K562 (cell line): ENCODE data around the gene AGPAT2. TPM values are rescaled to one million over a fixed set of nuclear protein-coding genes. Genes with fewer than 3 reads are reported as not detected.

Experiments
- ATAC-seq: fragments of 200-7000 bp; cut with Tn5 transposase; 3 replicates; pipeline ENCODE4 v1.9.1; 2020; ENCODE audit warnings: moderate library complexity
- BruUV-seq: library from RNA; stranded (reverse); fragments of 400-500 nt; replicated peaks from 2 replicates; lab custom pipeline; 2021; lab: Mats Ljungman, UMichigan
- CTCF ChIA-PET: fragments of 300-600 bp; formaldehyde crosslinking; extraction: SDS; loops from one replicate; lab custom pipeline; 2021; ENCODE audit warnings: low intra/inter-chr PET ratio; lab: Yijun Ruan, JAX
- POLR2A ChIA-PET: fragments of 300-600, 350-650 bp; sonication (Branson Sonifier 250); formaldehyde crosslinking; extraction: SDS; loops from one replicate; lab custom pipeline; 2021; ENCODE audit warnings: antibody characterized with exemption, inconsistent platforms; lab: Yijun Ruan, JAX
- DNase-seq, 4 experiments: peaks; one replicate each; pipeline versions ENCODE4 v3.0.0 to v3.0.0-alpha.2; 2011 to 2018; ENCODE audit warnings: low spot score in 3 of 4, mixed read lengths in 3 of 4; ENCODE audit errors: extremely low read depth in 1 of 4
- FAIRE-seq: peaks from 2 replicates; lab custom pipeline; 2011; peaks lifted over from hg19 to GRCh38; lab: Jason Lieb, UNC
- H2AFZ ChIP-seq: 2 replicates; pipeline ENCODE4 v1.6.0; 2011; ENCODE audit warnings: low read depth, low read length, control low read depth, inconsistent platforms
- H3K27ac ChIP-seq: fragments of 200-600 bp; 3 replicates; pipeline ENCODE4 v1.8.0; 2011; ENCODE audit warnings: low read depth, mild to moderate bottlenecking, control low read depth, inconsistent platforms, low read length, moderate library complexity, mixed read lengths; ENCODE audit errors: extremely low read depth
- H3K27me3 ChIP-seq, 2 experiments: fragments of 300-600 bp in 1 of 2; 2 replicates in 1 of 2; 3 replicates in 1 of 2; pipeline versions ENCODE4 v1.6.0 to v1.8.0; 2011; ENCODE audit warnings: inconsistent platforms in 2 of 2, low read length in 2 of 2, mild to moderate bottlenecking in 1 of 2, mixed read lengths in 1 of 2, moderate library complexity in 1 of 2; ENCODE audit not compliant: control insufficient read depth in 2 of 2, insufficient read depth in 2 of 2
- H3K36me3 ChIP-seq: fragments of 300-600 bp; 3 replicates; pipeline ENCODE4 v1.8.0; 2011; ENCODE audit warnings: mild to moderate bottlenecking, low read length, inconsistent platforms; ENCODE audit not compliant: control insufficient read depth, insufficient read depth
- H3K4me1 ChIP-seq, 2 experiments: fragments of 200-600 bp in 1 of 2; replicated peaks in 1 of 2; 2 replicates in 1 of 2; 3 replicates in 1 of 2; pipeline versions ENCODE4 v1.5.1 to v1.8.0; 2011; ENCODE audit warnings: inconsistent platforms in 2 of 2, low read length in 2 of 2, mild to moderate bottlenecking in 1 of 2, mixed read lengths in 1 of 2, moderate library complexity in 1 of 2; ENCODE audit not compliant: control insufficient read depth in 2 of 2, insufficient read depth in 2 of 2
- H3K4me2 ChIP-seq: 2 replicates; pipeline ENCODE4 v1.6.1; 2011; ENCODE audit warnings: low read length, control low read depth, inconsistent platforms, mixed read lengths; ENCODE audit not compliant: insufficient read depth
- H3K4me3 ChIP-seq: fragments of 200-600 bp; sonication (generic), shearing (Covaris generic); 2 replicates; pipeline ENCODE4 v1.5.1; 2016; ENCODE audit warnings: control low read depth, inconsistent platforms
- H3K79me2 ChIP-seq: fragments of 200-600 bp; 3 replicates; pipeline ENCODE4 v1.8.0; 2011; ENCODE audit warnings: low read length, inconsistent platforms; ENCODE audit not compliant: control insufficient read depth, insufficient read depth
- H3K9ac ChIP-seq, 2 experiments: 2 replicates each; pipeline versions ENCODE4 v1.6.0 to v1.6.1; 2011; ENCODE audit warnings: low read depth in 2 of 2, low read length in 2 of 2, control low read depth in 1 of 2, inconsistent platforms in 1 of 2, mild to moderate bottlenecking in 1 of 2, mixed read lengths in 1 of 2; ENCODE audit not compliant: insufficient read depth in 1 of 2
- H3K9me1 ChIP-seq: one replicate; pipeline ENCODE4 v1.6.0; 2011; ENCODE audit warnings: inconsistent platforms, mild to moderate bottlenecking, low read length, moderate library complexity; ENCODE audit not compliant: control insufficient read depth, insufficient read depth
- H3K9me3 ChIP-seq: replicated peaks from 2 replicates; pipeline ENCODE4 v1.5.1; 2011; ENCODE audit warnings: low read depth, low read length, inconsistent platforms; ENCODE audit not compliant: control insufficient read depth, insufficient read depth
- H4K20me1 ChIP-seq: replicated peaks from 2 replicates; pipeline ENCODE4 v1.6.1; 2011; ENCODE audit warnings: low read length, inconsistent platforms, mixed read lengths; ENCODE audit not compliant: control insufficient read depth, insufficient read depth
- CAMTA2 ChIP-seq: fragments of 250-450 bp; sonication (Bioruptor Pico); conservative IDR thresholded peaks from 2 replicates; pipeline ENCODE4 v1.5.1; 2022
- CBX3 ChIP-seq, 2 experiments: IDR thresholded peaks; 1 replicate in 1 of 2; 2 replicates in 1 of 2; pipeline ENCODE4 v1.6.1; 2012; ENCODE audit warnings: inconsistent platforms in 2 of 2, low read length in 2 of 2, borderline replicate concordance in 1 of 2, control low read depth in 1 of 2
- CREM ChIP-seq: IDR thresholded peaks from 2 replicates; pipeline ENCODE4 v1.6.1; 2014; ENCODE audit warnings: antibody characterized with exemption, low read depth
- GTF2E2 ChIP-seq: fragments of 200-800 bp; sonication (Bioruptor generic); IDR thresholded peaks from 2 replicates; pipeline ENCODE4 v1.6.1; 2016; ENCODE audit warnings: missing genetic modification characterization, missing compliant biosample characterization
- L3MBTL2 ChIP-seq: fragments of 450-650 bp; IDR thresholded peaks from 2 replicates; pipeline ENCODE4 v1.6.1; 2016; ENCODE audit warnings: mild to moderate bottlenecking, moderate library complexity
- PCBP1 ChIP-seq: fragments of 200-400 bp; formaldehyde crosslinking; IDR thresholded peaks from 2 replicates; pipeline ENCODE4 v1.6.1; 2018; ENCODE audit warnings: mild to moderate bottlenecking, low read depth, low read length; ENCODE audit not compliant: poor library complexity, severe bottlenecking
- POLR2A ChIP-seq: fragments of 450-650 bp; conservative IDR thresholded peaks from 2 replicates; pipeline ENCODE4 v1.6.1; 2016
- RERE ChIP-seq: sonication (generic); formaldehyde crosslinking; IDR thresholded peaks from 2 replicates; pipeline ENCODE4 v1.8.0; 2023; ENCODE audit warnings: missing genetic modification reagents, mild to moderate bottlenecking, borderline replicate concordance
- SMAD4 ChIP-seq: fragments of 250-450 bp; sonication (Bioruptor Pico); conservative IDR thresholded peaks from 2 replicates; pipeline ENCODE4 v1.8.0; 2021; ENCODE audit warnings: inconsistent platforms, mild to moderate bottlenecking, moderate library complexity
- SP1 ChIP-seq: sonication (generic); formaldehyde crosslinking; IDR thresholded peaks from 2 replicates; pipeline ENCODE4 v1.8.1; 2022; ENCODE audit warnings: mild to moderate bottlenecking, missing genetic modification reagents
- THAP12 ChIP-seq: fragments of 250-450 bp; sonication (Bioruptor Pico); IDR thresholded peaks from 2 replicates; pipeline ENCODE4 v1.9.0; 2021; ENCODE audit warnings: mild to moderate bottlenecking, inconsistent platforms
- ZBTB7A ChIP-seq: IDR thresholded peaks from 2 replicates; pipeline ENCODE4 v1.6.1; 2011; ENCODE audit warnings: low read depth, mild to moderate bottlenecking, low read length, moderate library complexity, borderline replicate concordance; ENCODE audit not compliant: control insufficient read depth
- WGBS: fragments of 100-300 bp; shearing (Covaris generic); methylation state at CpG from one replicate; pipeline ENCODE4 v1.1.6; 2016; ENCODE audit warnings: low coverage, mixed read lengths; ENCODE audit not compliant: insufficient coverage; ENCODE audit errors: missing lambda C conversion rate; 5-methylcytosine and 5-hydroxymethylcytosine counted together
- in situ Hi-C: fragments of 300-500 bp; cut with MboI; formaldehyde crosslinking; loops from 4 replicates; pipeline ENCODE4 v1.15.0; 2018; ENCODE audit warnings: inconsistent platforms, mixed read lengths
- intact Hi-C: fragments of 100-400 bp; cut with micrococcal nuclease; formaldehyde crosslinking; loops from 2 replicates; pipeline ENCODE4 v1.14.2; 2022
- polyA plus RNA-seq, 8 experiments: library from polyadenylated mRNA; depleted of rRNA in 4 of 8; stranded (reverse) in 5 of 8; unstranded in 3 of 8; fragments of >200 nt; fragmentation: Nextera tagmentation in 2 of 8; fragmentation: Illumina TruSeq in 1 of 8; extraction: Ambion mirVana in 2 of 8; extraction: Trizol in 1 of 8; gene quantifications; 2 replicates each; pipeline versions ENCODE4 v1.2.1 to v1.2.3, GENCODE V29; 2011 to 2014; ENCODE audit warnings: inconsistent platforms in 1 of 8, missing spikeins in 1 of 8
- total RNA-seq, 7 experiments: library from RNA; depleted of rRNA in 6 of 7; stranded (reverse); fragments of >200 nt in 6 of 7; fragmentation: Illumina TruSeq in 2 of 7; extraction: Trizol in 2 of 7; gene quantifications; 2 replicates each; pipeline versions ENCODE4 v1.2.1 to v1.2.3, GENCODE V29; 2011 to 2021; ENCODE audit warnings: low replicate concordance in 1 of 7

Gene AGPAT2
- total and polyA plus RNA-seq, 9 of the 15 experiments (the other 6 are each of a cell fraction or from before 2014, with no cell fraction given): 0.13 to 54.5 (median 23.9) TPM

GRCh38 chr9:136645903-136646754, 41.1 kb downstream of the AGPAT2 start:
- H3K9me1 ChIP-seq: no peaks in the 10 kb centered on the region
- peak; percentile 86 for ATAC-seq
- H3K9ac ChIP-seq: peak overlapping the region; percentile 75 to 94
- no peaks in the 10 kb centered on the region for H4K20me1 ChIP-seq
- H3K27ac ChIP-seq: peak overlapping the region; percentile 83
- no peaks in the 10 kb centered on the region for H3K9me3 ChIP-seq
- ChIA-PET CTCF (interaction anchor here (0.7 to 3.0 kb wide), 3 partner anchors 19 to 114 kb away, joined by 3 to 12 read pairs (median 3); no protein-coding TSS in a partner anchor), POLR2A (interaction anchor here (0.6 to 1.3 kb wide), 8 partner anchors 9 to 255 kb away, joined by 3 to 5 read pairs (median 4); no protein-coding TSS in a partner anchor)
- H3K36me3 ChIP-seq: no peaks in the 10 kb centered on the region
- intact Hi-C loops (loop anchor here (1.0 to 5.0 kb wide), 3 partner anchors 15 to 46 kb away; partner anchors contain the start of gene EGFL7), in situ Hi-C loops (loop anchor here (25.0 kb wide), 1 partner anchor 309 kb away; the partner anchor contains the start of gene GPSM1)
- DNase-seq: peak; percentile 84 to 91 (median 88)
- peaks cover 31% of the 10 kb centered on the region for H3K79me2 ChIP-seq
- FAIRE-seq: peak; percentile 84
- no peaks in the 10 kb centered on the region for H3K27me3 ChIP-seq
- peak overlapping the region; percentile 82 for H2AFZ ChIP-seq
- 12% methylated on average over 37 of the region's 40 CpGs for WGBS
- H3K4me2 ChIP-seq: peak overlapping the region; percentile 77
- BruUV-seq: no TSS peak
- H3K4me3 ChIP-seq: peak overlapping the region; percentile 41
- H3K4me1 ChIP-seq: peaks cover 41 to 52% of the 10 kb centered on the region in 2 experiments
- TF ChIP-seq GTF2E2 (no peak), SMAD4 (CRISPR knock-in tag) (peak; percentile 49; the same call in 1 of the 2 replicates), ZBTB7A (peak; percentile 89), SP1 (CRISPR knock-in tag) (no peak; the same call in none of the 2 replicates), CREM (peak; percentile 70), CBX3 (IDR thresholded peaks at IDR 0.05; ENCODE audit: borderline replicate concordance in 1 of 2, low read length in 2 of 2) (peak in 1 of 2 experiments; percentile 48; a peak in 1 of 3 replicates), PCBP1 (peak; percentile 83), POLR2A (peak; percentile 74), CAMTA2 (no peak), RERE (CRISPR knock-in tag) (no peak), THAP12 (CRISPR knock-in tag) (0 out of 2 replicates have a peak, but pooled peaks have one; percentile 21), L3MBTL2 (peak; percentile 44; the same call in 1 of the 2 replicates)
